Activated CD4-positive, alpha-beta T cell treated with anti-CD3 and anti-CD28 coated beads, Interleukin-2, amount 50 U/mL, for 48 hours (primary cell): Measurements from ENCODE around the gene DLG2.

Source experiments
- DNase-seq, 2 experiments: peaks; one replicate each; pipeline ENCODE4 v3.0.0-alpha.2; 2020

DLG2 gene

DNA sequence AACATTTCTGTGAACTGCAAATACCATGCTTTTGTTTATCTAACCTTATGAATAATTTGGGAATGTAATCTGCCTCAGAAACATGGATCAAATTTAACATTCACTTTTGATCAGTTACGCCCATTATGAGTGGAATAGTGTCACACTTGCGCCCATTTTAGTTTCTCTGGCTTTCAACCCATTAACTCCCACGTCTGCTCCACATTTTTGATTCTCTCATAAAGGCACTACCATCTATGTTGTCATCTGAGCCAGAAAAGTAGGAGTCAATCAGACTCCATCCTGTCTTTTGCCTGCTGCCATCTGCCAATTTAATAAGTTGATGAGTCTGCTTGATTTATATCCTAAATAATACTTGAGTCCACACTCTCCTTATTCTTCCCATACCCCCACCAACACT, 1090.7 kb downstream of the DLG2 start:
- DNase-seq: no peak

DNA sequence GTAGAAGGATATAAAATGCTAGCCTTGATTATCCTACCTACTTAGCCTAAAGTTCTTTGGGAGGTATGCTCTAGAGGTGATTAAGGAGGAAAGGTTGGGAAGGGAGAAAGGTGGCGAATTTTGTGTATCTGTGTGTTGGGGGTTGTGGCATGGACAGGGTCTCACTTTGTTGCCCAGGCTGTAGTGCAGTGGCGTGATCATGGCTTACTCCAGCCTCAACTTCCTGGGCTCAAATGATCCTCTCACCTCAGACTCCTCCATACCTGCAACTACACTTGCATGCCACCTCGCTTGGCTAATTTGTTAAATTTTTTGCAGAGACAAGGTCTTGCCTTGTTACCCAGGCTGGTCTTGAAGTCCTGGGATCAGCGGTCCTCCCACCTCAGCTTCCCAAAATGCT, 1094.8 kb downstream of the DLG2 start:
- no peak for DNase-seq

DNA sequence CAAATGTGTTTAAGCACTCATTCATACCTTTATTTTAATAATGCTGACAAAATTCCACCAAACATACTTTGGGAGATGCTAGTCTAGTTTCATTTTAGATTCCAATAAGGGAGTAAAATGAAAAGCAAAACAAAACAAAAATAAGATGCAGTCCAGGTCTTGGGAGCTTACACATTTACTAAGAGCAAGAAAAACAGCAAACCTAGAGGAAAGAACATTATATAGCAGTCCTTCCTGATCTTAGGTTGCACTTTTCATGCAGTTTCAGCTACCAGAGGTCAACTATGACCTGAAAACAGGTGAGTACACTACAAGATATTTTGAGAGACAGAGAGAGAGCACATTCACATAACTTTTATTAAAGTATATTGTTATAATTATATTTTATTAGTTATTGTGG, 1100.9 kb downstream of the DLG2 start:
- DNase-seq: no peak

DNA sequence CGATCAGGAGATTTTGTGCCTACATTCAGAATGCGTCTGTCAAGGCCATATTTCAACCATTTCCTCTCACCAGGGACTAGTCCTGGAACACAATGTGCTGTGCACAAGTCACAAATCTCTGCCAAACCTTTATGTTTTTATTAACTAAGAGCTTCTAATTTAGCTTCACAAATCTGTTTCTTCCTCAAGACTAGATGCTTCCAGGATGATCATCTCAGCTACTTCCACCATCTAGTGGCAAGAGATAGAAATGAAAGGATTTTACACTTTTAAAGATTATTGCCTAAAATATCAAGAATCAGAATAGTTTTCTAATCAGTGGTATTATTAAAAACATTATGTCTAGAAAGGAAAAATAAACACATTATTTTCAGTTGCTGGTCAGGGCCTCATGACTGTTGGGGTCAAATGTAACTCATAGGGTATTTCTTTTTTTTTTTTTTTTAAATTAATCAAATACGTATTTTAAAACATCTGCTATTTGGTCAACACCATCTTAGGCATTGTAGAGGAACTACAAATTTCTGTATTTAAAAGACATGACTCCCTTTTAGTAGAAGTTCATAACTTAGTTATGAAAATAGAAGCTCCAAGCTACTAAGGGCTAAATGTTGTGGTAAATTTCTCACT, 1102.6 kb downstream of the DLG2 start:
- no peak for DNase-seq

DNA sequence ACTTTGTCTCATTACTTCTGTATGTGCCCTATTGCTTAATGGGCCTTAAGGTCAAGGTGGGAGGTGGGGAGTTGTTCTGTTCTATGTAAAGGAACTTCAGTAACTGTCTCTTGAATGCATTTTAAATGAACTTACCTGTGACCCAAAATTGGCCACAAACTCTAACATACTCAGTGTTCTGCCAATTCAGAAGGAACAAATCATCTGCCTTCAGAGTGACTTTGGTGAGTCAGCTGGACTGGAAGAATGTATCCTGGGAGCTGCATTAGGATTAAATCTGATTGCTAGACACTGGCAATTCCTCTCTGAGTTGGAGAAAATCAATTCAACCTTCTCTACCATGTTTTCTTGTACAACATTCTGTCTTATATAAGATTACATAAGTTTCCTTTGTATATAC, 1104.8 kb downstream of the DLG2 start:
- no peak for DNase-seq

DNA sequence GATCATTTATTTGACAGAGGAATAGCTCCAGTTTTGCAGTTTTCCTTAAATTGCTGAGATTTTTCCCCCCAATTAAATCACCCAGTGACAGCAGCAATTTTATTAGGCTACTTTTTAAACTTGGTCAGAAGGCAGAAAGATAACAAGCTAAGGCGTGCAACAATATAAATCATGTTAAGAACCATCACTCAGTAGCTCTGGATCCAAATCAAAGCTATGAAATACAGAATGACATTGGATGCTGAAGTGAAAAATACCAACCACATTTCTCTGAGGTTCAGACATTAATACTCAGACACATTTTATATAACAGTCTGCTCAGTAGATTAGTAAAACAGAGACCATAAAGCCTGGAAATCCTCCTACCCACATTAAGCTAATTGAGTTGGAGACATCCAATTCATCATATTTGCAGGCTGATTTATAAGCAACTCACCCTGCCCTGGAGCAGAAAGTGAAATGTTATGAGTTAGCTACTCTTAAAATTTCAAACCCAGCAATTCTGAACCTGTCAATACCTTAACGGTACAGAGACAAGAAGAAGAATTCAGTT, 1108.4 kb downstream of the DLG2 start:
- DNase-seq: no peak

DNA sequence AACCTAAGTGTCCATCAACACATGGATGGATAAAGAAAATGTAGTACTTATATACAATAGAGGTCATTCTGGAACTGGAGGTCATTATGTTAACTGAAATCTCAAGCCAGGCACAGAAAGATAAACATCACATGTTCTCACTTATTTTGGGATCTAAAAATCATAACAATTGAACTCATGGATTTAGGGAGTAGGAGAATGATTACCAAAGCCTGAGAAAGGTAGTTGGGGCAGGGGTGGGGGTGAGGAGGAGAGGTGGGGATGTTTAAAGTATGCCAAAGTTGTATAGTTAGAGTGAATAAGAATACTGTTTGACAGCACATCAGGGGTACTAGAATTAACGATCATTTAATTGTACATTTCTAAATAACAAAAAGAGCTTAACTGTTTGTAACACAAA, 1112.7 kb downstream of the DLG2 start:
- no peak for DNase-seq

DNA sequence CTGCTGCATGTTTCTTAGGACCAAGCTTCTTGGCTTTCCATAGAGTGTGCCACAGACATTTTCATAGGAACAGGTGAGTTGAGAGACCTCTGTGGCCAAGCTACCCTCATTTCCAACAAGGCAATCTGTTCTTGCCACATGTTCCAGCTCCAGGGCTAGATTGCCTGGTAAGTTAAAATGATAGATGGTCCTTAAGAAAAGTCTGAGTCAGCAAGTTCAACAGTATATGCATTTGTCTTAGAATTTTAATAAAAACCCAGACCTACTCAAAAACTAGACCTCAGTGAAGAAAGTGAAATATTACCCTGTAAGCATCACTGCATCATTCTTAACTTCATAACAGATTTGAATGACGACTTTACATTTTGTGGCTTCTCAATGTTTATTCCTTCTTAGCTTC, 1123.6 kb downstream of the DLG2 start:
- DNase-seq: no peak

DNA sequence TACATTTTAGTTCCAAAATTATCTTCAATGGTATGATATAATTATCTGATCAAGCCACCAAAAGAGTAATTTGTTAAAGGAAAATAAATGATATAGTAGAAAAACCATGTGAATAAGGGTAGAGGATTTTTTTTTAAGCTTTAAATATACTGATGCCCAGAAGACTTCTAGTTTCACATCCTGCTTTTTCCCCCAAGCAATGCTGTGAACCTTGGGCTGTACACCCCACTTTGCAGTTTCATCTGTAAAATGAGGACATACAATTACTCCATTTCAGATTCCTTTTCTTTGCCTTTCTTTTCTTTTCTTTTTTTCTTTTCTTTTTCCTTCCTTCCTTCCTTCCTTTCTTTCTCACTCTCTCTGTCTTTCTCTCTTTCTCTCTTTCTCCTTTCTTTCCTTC, 1125.4 kb downstream of the DLG2 start:
- DNase-seq: no peak

DNA sequence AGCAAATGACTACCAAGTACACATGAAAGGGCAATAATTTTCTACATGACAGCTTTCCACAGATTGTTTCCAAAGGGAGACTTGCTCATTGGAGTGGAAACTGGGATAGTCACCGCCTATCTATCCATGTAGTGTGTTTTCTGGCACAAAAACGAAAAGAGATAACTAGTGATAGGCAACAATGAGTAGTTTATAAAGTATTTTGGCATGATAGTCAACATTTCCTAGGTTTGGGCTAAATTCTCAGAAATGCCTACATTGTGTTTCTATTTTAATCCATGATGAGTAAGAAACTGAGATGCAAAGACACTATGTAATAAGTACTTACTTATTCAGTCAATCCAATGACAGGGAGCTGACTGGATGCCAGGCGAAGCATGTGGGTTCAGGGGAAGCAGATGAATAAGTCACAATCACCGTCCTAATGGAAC, 1129.1 kb downstream of the DLG2 start:
- no peak for DNase-seq

DNA sequence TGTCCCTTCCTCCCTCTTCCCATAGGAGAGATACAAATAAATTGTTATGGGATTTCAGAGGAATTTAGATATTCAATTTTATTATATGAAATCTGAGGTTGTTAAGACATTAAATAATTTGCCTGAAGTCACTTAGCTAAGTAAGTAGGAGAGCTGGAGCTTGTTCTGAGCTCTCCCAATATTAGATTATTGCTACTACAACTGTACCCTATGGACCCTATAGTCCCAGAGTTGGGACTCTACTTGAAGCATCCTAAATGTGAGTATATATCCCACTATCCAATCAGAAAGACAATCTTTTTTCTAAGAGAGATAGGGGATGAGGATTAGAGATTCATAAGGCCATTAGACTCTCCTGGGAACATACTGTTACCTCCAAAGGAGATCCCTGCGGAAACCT, 1130.0 kb downstream of the DLG2 start:
- DNase-seq: no peak

DNA sequence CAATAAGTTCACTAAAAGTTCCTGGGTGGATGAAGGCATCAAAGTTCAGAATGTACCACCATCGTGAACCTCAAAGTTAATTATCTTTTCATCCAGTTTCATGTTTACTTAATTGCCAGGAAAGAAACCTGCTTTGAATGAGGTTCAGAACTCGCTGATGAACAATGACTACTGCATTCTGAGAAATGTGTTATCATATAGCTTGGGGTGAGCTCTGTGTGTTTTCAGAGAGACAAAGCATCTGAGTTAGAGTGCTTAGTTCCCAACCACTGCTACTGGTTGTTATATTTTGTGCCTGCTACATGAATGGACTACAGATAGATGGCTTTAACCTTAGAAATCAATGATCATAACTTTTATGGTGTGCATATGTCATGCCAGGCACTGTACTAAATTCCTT, 1131.0 kb downstream of the DLG2 start:
- DNase-seq: no peak

DNA sequence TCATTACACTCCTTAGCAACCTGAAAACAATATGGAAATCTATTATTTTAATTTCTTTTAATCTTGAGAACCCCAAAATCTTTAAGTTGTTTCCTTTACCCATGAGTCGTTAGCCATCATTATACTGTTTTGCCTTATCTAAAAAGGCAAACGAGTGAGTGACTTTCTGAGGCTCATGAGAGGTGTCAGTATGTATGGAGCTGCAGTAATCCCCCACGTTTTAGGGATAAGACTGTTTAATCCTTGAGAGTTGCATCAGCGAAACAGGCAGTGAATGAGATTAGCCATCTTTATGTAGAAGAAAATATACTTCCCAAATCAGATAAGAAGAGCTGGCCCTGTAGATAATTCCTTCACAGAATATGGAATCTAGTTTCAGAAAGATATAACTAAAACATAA, 1147.0 kb downstream of the DLG2 start:
- DNase-seq: no peak

DNA sequence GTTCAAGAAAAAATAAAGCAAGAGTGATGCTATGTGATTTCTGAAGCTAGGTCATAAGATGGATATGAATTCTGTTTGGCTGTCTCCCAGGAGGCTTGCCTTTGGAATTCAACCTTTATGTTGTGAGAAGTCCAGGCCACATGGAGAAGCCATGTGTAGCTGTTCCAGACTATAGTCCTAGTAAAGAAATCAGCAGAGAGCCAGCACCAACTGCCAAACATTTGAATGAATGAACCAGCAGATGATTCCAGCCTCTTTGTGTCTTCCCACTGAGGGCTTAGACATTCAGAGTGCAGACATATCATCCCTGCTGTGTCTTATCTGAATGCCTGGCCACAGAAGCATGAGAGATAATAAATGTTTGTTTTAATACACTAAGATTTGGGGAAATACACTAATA, 1150.6 kb downstream of the DLG2 start:
- no peak for DNase-seq

DNA sequence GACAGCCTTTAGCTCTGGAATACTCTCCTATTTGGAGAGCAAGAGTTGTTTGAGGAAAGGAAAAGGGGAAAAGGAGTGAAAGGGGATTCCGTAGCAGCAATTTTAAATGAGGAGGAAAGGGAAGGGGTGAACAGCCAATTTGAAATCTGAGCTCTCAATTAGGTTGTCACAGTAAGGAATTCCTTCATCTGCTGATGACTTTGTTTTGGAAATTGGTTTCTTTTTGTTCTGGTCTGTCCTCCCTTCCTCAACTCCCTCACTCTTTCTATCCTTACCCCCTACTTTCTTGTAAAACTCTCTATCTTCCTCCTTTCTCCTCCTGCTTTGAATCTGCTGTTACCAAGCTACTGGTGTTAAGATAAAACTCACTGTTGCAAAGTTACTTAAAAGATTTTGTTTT, 1155.6 kb downstream of the DLG2 start:
- no peak for DNase-seq

DNA sequence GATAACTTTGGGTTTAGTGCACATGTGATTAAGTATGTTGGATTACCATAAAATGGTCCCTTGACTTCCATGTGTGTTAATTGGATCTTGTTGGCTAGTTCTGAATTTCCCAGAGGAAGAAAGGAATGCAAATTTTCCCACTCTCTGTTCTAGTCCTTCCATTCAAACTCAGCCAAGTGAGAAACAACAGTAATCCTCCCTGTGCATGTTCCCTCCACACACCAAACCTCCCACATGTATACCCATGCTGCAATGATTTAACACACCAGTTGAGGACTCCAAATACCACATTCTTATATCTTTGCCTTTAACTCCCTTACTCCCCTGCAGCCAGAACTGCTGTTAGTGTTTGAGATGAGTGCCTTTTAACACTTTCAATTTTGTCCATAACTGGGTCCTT, 1158.9 kb downstream of the DLG2 start:
- no peak for DNase-seq

DNA sequence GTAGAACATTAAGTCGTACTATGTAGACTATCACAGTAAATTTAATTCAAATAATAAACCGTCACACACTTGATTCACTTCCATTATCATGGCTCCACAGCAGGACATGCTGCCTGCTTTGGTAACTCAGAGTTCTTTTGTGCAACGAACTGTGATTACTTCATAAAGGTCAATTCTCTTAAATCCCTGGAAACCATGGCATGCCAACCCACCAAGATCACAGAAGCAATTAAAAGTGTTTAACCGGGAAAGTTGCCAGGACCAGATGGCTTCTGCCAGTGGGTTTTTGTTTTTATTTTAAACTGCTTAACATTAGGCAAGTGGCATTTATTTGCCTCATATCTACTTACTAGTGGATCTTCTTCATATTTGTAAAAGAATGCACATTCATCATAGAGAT, 1162.1 kb downstream of the DLG2 start:
- no peak for DNase-seq

DNA sequence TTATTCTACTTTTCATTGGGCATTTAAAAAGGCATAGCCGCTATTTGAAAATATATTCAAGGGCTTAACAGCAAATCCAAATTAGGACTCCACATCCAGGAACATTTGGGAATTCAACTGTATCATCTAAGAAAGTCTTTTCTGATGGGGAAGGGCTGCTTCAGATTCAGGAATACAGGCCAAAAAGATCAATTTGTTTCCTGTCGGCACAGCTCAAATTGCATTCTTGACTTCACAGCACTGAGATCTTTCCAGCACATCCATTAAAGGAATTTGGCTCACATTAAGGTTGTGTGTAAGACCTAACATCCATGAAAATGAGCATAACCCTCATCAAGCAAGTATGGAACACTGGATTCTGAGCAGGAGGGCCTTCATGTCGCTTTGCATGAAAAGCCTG, 1171.5 kb downstream of the DLG2 start:
- no peak for DNase-seq

DNA sequence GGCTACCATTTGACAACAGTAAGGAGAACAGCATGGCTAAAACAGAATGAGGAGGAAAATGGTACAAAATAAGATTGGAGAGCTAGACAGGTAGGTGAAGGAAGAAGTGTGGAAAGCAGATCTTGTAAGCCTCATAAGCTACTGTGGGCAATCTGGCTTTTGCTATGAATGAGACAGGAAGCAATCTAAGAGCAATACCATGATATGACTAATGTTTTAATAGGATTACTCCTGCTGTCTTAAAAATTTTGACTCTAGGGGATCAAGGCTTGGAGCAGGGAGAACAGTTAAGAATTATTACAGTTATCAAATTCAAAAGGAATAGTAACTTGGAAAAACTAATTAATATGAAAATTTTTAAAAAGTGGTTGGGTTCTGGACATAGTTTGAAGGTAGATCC, 1174.9 kb downstream of the DLG2 start:
- DNase-seq: no peak

DNA sequence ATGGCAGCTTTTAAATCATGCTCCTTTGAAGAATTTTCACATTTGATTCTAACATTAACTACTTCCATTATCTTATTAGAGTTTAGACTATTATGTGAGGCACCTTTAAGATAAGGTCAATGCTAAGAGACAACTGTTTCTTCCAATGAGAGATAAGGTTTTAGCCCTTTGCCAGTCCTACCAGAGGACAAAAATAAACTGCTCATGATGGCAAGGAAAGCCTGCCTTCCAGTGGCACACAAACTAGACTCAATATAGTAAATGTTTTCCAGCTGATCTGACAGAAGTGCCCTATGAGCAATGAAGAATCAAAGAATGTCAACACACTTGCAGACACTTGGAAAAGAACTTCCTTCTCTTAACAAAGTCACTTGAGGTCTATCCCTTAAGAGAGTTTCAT, 1188.6 kb downstream of the DLG2 start:
- no peak for DNase-seq

DNA sequence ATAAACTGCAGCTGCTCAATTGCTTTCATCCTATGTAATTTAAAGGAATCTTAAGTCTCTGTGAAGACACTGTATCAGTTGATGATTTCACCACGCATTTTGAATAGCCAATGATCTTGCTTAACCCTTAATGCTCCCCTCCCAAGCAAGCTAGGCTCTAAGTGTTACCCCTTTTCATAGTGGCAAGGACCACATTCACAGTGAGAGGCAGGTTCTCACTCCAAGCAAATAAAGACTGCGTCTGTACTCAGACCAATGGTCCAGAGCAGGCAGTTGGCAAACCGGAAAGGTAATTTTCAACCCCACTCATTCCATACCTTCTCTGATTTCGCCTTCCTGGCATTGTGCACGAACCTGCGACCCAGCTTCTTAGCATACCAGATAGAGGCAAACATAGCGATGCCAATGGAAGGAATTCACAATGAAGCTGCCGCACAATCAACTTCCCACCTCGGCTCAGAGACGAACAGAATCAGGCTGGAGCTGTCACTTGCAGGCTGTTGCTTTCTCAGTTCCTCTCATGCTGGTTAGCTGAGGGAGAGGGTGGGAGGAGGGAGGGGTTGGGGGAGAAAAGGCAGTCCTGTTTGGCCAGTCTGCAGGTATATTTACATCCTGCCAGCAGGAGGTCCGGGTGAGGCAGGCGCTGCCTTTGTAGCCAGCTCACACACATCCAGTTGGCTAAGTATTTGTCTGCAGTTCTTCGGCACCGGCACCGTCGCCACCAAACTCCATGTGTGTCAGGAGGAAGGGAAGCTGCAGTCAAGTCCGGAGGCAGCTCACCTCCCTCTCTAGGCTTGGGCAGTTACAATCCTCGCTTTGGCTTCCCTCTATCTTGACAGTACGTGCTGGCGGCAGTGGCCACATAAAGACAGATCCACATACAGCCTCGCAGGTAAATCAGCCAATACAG, 1189.8 kb downstream of the DLG2 start:
- DNase-seq: no peak

DNA sequence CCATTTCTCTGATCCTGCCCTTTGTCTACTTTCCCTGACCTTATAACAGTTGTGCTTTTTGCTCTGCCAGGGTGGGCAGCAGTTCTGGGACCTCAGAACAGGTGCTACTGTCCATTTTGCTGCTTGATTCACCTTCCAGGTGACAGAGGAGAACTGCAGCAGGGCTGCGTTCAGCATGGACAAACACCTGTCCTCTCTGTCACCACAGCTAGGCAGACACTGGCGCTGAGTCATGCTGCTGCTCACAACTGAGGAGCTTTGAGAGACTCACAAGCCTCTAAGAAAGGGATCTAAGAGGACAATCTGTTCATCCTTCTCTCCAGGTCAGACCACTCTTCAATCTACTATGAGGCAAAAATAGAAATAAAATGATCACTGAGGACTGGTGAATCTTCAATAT, 1196.5 kb downstream of the DLG2 start:
- DNase-seq: no peak

DNA sequence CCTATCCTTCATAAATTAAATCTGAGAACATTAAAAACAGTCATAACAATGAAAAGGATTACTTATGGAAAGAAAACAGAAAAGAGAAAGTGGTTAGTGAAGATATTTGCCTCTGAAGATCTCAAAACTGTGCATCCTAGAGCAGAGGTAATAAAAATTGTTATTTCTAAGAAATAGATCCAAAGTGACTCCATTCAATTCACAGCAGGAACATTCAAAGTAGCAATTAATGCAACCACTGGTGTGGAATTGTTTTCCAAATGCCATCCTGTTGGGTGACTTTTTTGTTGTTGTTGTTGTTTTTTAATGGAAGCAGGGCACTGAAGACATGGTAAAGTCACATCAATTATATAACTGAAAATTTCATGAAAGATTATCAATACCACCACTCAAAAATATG, 1201.5 kb downstream of the DLG2 start:
- no peak for DNase-seq

DNA sequence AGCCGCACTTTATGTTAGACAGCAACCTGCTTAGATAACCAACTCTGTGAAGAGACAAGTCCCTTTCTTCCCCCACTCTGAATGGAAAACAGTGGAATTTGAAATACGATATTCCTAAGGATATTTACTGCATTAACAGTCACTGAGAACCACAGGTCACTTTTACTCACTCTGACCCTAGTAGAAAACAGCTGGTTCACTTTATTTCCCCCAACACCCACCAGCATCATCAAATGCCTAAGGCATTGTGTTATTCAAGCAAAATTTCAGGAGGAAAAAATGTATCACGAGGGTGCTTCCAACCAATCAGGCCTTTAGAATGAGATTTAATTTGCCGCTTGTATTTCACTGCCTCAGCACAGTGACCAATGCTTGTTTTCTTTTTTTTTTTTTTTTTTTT, 1206.9 kb downstream of the DLG2 start:
- DNase-seq: no peak
